IMR-90 (cell line): ENCODE data around the gene PCNX2. TPM values are rescaled to one million over a fixed set of nuclear protein-coding genes. Genes with fewer than 3 reads are reported as not detected.

Experiments
- ATAC-seq: fragments of 200-7000 bp; cut with Tn5 transposase; 2 replicates; pipeline ENCODE4 v1.9.1; 2020; ENCODE audit warnings: low read depth, mild to moderate bottlenecking, moderate library complexity
- BruUV-seq: library from RNA; stranded (reverse); fragments of 400-500 nt; replicated peaks from 2 replicates; lab custom pipeline; 2021; lab: Mats Ljungman, UMichigan
- CTCF ChIA-PET: fragments of 300-600 bp; formaldehyde crosslinking; extraction: SDS; loops from one replicate; lab custom pipeline; 2021; ENCODE audit warnings: antibody characterized with exemption; lab: Yijun Ruan, JAX
- POLR2A ChIA-PET: fragments of 300-600 bp; sonication (Branson Sonifier 250); formaldehyde crosslinking; loops from one replicate; lab custom pipeline; 2022; ENCODE audit warnings: antibody characterized with exemption; ENCODE audit not compliant: unreplicated experiment; lab: Charles Lee
- DNase-seq: peaks from one replicate; pipeline ENCODE4 v3.0.0; 2013
- H2AFZ ChIP-seq: replicated peaks from 2 replicates; pipeline ENCODE3; 2013; ENCODE audit warnings: low read length, mild to moderate bottlenecking; ENCODE audit not compliant: poor library complexity
- H2AK5ac ChIP-seq: 2 replicates; pipeline ENCODE4 v1.6.1; 2013; ENCODE audit warnings: low read depth, low read length, inconsistent platforms
- H2AK9ac ChIP-seq: replicated peaks from 2 replicates; pipeline ENCODE3; 2013; ENCODE audit warnings: mild to moderate bottlenecking, low read depth, low read length, moderate library complexity; ENCODE audit not compliant: poor library complexity
- H2BK120ac ChIP-seq: 2 replicates; pipeline ENCODE4 v1.6.1; 2013; ENCODE audit warnings: low read depth, low read length, inconsistent platforms
- H2BK15ac ChIP-seq: 3 replicates; pipeline ENCODE4 v1.6.1; 2013; ENCODE audit warnings: low read depth, low read length, inconsistent platforms
- H2BK20ac ChIP-seq: 2 replicates; pipeline ENCODE4 v1.6.1; 2013; ENCODE audit warnings: low read depth, mild to moderate bottlenecking, inconsistent platforms, low read length, moderate library complexity
- H2BK5ac ChIP-seq: 2 replicates; pipeline ENCODE4 v1.6.1; 2013; ENCODE audit warnings: mild to moderate bottlenecking, low read depth, low read length, inconsistent platforms; ENCODE audit not compliant: poor library complexity, severe bottlenecking
- H3K14ac ChIP-seq: replicated peaks from 2 replicates; pipeline ENCODE4 v1.6.1; 2013; ENCODE audit warnings: low read depth, low read length, inconsistent platforms
- H3K18ac ChIP-seq: 2 replicates; pipeline ENCODE4 v1.6.1; 2013; ENCODE audit warnings: low read depth, low read length, control low read depth
- H3K23ac ChIP-seq: 2 replicates; pipeline ENCODE4 v1.6.1; 2013; ENCODE audit warnings: low read depth, low read length, inconsistent platforms
- H3K27ac ChIP-seq: 2 replicates; pipeline ENCODE4 v1.5.1; 2013; ENCODE audit warnings: mild to moderate bottlenecking, control low read depth, low read length; ENCODE audit not compliant: insufficient read depth
- H3K27me3 ChIP-seq: 2 replicates; pipeline ENCODE4 v1.6.1; 2013; ENCODE audit warnings: low read length; ENCODE audit not compliant: control insufficient read depth, insufficient read depth
- H3K36me3 ChIP-seq: 2 replicates; pipeline ENCODE4 v1.6.1; 2013; ENCODE audit warnings: low read length, mixed read lengths; ENCODE audit not compliant: control insufficient read depth, insufficient read depth
- H3K4ac ChIP-seq: 2 replicates; pipeline ENCODE4 v1.6.1; 2013; ENCODE audit warnings: low read depth, low read length, inconsistent platforms
- H3K4me1 ChIP-seq: 2 replicates; pipeline ENCODE4 v1.6.1; 2013; ENCODE audit warnings: low read length, mixed read lengths; ENCODE audit not compliant: control insufficient read depth, insufficient read depth
- H3K4me2 ChIP-seq: 2 replicates; pipeline ENCODE4 v1.6.1; 2013; ENCODE audit warnings: low read depth, mild to moderate bottlenecking, control low read depth, low read length, moderate library complexity
- H3K4me3 ChIP-seq: 2 replicates; pipeline ENCODE4 v1.5.1; 2013; ENCODE audit warnings: low read depth, mild to moderate bottlenecking, control low read depth, low read length, moderate library complexity; ENCODE audit not compliant: insufficient read depth
- H3K56ac ChIP-seq: 2 replicates; pipeline ENCODE4 v1.6.1; 2013; ENCODE audit warnings: low read length, inconsistent platforms; ENCODE audit not compliant: insufficient read depth; ENCODE audit errors: extremely low read depth
- H3K79me1 ChIP-seq, 2 experiments: 2 replicates each; pipeline ENCODE4 v1.6.1; 2013; ENCODE audit warnings: low read length in 2 of 2, inconsistent platforms in 1 of 2, low read depth in 1 of 2
- H3K9ac ChIP-seq: 2 replicates; pipeline ENCODE4 v1.6.1; 2013; ENCODE audit warnings: low read depth, low read length, control low read depth
- H3K9me1 ChIP-seq: 2 replicates; pipeline ENCODE4 v1.6.1; 2013; ENCODE audit warnings: low read length, inconsistent platforms; ENCODE audit not compliant: insufficient read depth
- H3K9me3 ChIP-seq: 2 replicates; pipeline ENCODE4 v1.6.1; 2013; ENCODE audit warnings: low read length; ENCODE audit not compliant: control insufficient read depth, insufficient read depth
- H4K20me1 ChIP-seq: 2 replicates; pipeline ENCODE4 v1.6.1; 2013; ENCODE audit warnings: low read length, inconsistent platforms; ENCODE audit not compliant: insufficient read depth
- H4K5ac ChIP-seq: 2 replicates; pipeline ENCODE4 v1.6.1; 2013; ENCODE audit warnings: mild to moderate bottlenecking, low read depth, low read length, control low read depth
- H4K8ac ChIP-seq, 2 experiments: 2 replicates each; pipeline ENCODE4 v1.6.1; 2013; ENCODE audit warnings: low read depth in 2 of 2, low read length in 2 of 2, control low read depth in 1 of 2, inconsistent platforms in 1 of 2
- H4K91ac ChIP-seq: 2 replicates; pipeline ENCODE4 v1.6.1; 2013; ENCODE audit warnings: low read depth, low read length, inconsistent platforms; ENCODE audit not compliant: insufficient read depth
- BHLHE40 ChIP-seq: fragments of 150-350 bp; IDR thresholded peaks from 2 replicates; pipeline ENCODE4 v1.6.1; 2016; ENCODE audit warnings: mild to moderate bottlenecking, low read depth, low read length
- CHD1 ChIP-seq: IDR thresholded peaks from 2 replicates; pipeline ENCODE4 v1.6.1; 2012; ENCODE audit warnings: low read depth, low read length, improper control_type of control experiment
- NFE2L2 ChIP-seq: fragments of 150-350 bp; IDR thresholded peaks from 2 replicates; pipeline ENCODE4 v1.6.1; 2016; ENCODE audit warnings: low read depth, mild to moderate bottlenecking, low read length
- RCOR1 ChIP-seq: IDR thresholded peaks from 2 replicates; pipeline ENCODE4 v1.6.1; 2012; ENCODE audit warnings: mild to moderate bottlenecking, low read length, improper control_type of control experiment; ENCODE audit not compliant: insufficient replicate concordance
- RFX5 ChIP-seq: IDR thresholded peaks from 2 replicates; pipeline ENCODE4 v1.8.0; 2012; ENCODE audit warnings: low read depth, mild to moderate bottlenecking, low read length, moderate library complexity
- SMC3 ChIP-seq: fragments of 150-350 bp; IDR thresholded peaks from 2 replicates; pipeline ENCODE4 v1.6.1; 2016; ENCODE audit warnings: low read depth, mild to moderate bottlenecking, antibody characterized with exemption, low read length, moderate library complexity
- whole genome bisulfite sequencing, 2 experiments: methylation state at CpG; one replicate each; pipeline versions ENCODE4 v1.1.5 to v1.1.7; 2013; ENCODE audit warnings: missing lambda C conversion rate in 2 of 2; ENCODE audit not compliant: insufficient read length in 1 of 2; ENCODE audit errors: extremely low coverage in 2 of 2; 5-methylcytosine and 5-hydroxymethylcytosine counted together
- dilution Hi-C: fragments of 300-500 bp; cut with HindIII; formaldehyde crosslinking; loops from one replicate; pipeline ENCODE4 v1.14.3; 2018; ENCODE audit warnings: low sequenced_read_pairs; ENCODE audit not compliant: unreplicated experiment
- in situ Hi-C: fragments of 300-500 bp; cut with MboI; formaldehyde crosslinking; loops from 3 replicates; pipeline ENCODE4 v1.14.3; 2019; ENCODE audit warnings: low sequenced_read_pairs, inconsistent platforms, mixed read lengths
- intact Hi-C: fragments of 100-400 bp; cut with micrococcal nuclease; formaldehyde crosslinking; loops from 2 replicates; pipeline ENCODE4 v1.10.0; 2022
- polyA plus RNA-seq, 3 experiments: library from polyadenylated mRNA; depleted of rRNA; stranded (reverse); fragments of >200 nt; gene quantifications; 2 replicates each; pipeline ENCODE4 v1.2.3, GENCODE V29; 2012; ENCODE audit warnings: low replicate concordance in 1 of 3
- total RNA-seq: library from RNA; depleted of rRNA; stranded (reverse); fragments of >200 nt; gene quantifications from 2 replicates; pipeline ENCODE4 v1.2.3, GENCODE V29; 2012
- TF ChIP-seq, protein P1 (sequence below): fragments of 150-350 bp; IDR thresholded peaks from 2 replicates; pipeline ENCODE4 v1.6.1; 2016; ENCODE audit warnings: low read depth, mild to moderate bottlenecking, low read length, moderate library complexity, borderline replicate concordance
- TF ChIP-seq, protein P2 (sequence below): fragments of 150-350 bp; IDR thresholded peaks from 2 replicates; pipeline ENCODE4 v1.6.1; 2017; ENCODE audit warnings: mild to moderate bottlenecking, antibody characterized with exemption, low read length, low read depth

Gene PCNX2
- total and polyA plus RNA-seq, 2 of the 4 experiments (the other 2 are of a cell fraction), result 15.9 to 22.6 TPM

DNA sequence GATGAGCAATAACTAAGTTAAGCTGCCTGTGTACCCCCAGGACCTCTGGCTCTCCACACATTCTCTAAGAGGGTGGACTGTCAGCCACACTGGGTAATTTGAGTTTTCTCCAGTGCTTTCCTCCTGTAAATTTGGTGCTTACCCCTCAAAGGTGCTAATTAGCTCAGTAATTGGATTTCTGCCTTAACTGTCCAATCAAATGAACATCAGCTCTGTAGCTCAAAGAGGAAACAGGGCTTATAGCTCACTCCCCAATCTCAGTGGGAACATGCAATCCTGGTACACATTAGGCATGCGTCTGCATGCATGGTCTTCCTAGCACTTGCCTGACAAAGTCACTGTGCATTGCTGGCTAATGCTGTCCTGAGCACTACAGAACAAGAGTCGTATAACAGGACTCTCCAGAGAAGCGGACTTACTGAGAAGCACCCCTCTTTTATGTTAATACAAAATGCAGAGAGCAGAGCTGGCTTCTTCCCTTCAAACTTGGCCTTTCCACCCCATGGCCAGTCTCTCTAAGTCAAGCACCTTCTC lies 235.0 kb downstream of the PCNX2 start:
- WGBS, 2 experiments, result 100% methylated on average over 1 of the region's 3 CpGs; no CpG with 5 or more reads in 1 of the 2 experiments
- peak overlapping the region; percentile 58; the same call in 1 of the 2 replicates for H2AK5ac ChIP-seq
- H2BK5ac ChIP-seq, result no peak overlapping the region
- no peaks in the 10 kb centered on the region for H3K36me3 ChIP-seq
- no peaks in the 10 kb centered on the region for H4K20me1 ChIP-seq
- H2AFZ ChIP-seq, result no peak overlapping the region
- no peak overlapping the region for H3K4ac ChIP-seq
- H3K27ac ChIP-seq, result no peak overlapping the region
- POLR2A ChIA-PET, result no interaction called here
- H3K4me2 ChIP-seq, result no peak overlapping the region
- dilution Hi-C loops (no loop called here), in situ Hi-C loops (no loop called here), intact Hi-C loops (no loop called here)
- H2AK9ac ChIP-seq, result no peak overlapping the region
- H3K4me1 ChIP-seq, result peaks cover 6% of the 10 kb centered on the region; the same call in 1 of the 2 replicates
- no peak overlapping the region for H3K14ac ChIP-seq
- H3K23ac ChIP-seq, result no peak overlapping the region
- CTCF ChIA-PET, result no interaction called here
- H3K18ac ChIP-seq, result peak overlapping the region; percentile 16; the same call in 1 of the 2 replicates
- H2BK120ac ChIP-seq, result no peak overlapping the region
- no peak overlapping the region for H2BK15ac ChIP-seq
- no peak overlapping the region for H3K9ac ChIP-seq
- H4K8ac ChIP-seq, result no peak overlapping the region
- no peaks in the 10 kb centered on the region; the same call in 1 of the 2 replicates for H3K9me3 ChIP-seq
- no peak overlapping the region for H3K4me3 ChIP-seq
- peak overlapping the region; percentile 6; the same call in 1 of the 2 replicates for H4K5ac ChIP-seq
- 0 out of 2 replicates have a peak overlapping the region, but pooled peaks have one; percentile 20 for H2BK20ac ChIP-seq
- H4K91ac ChIP-seq, result no peak overlapping the region
- H3K79me1 ChIP-seq, result no peaks in the 10 kb centered on the region
- no TSS peak for BruUV-seq
- H3K56ac ChIP-seq, result no peak overlapping the region
- no peak for ATAC-seq
- peaks cover 2% of the 10 kb centered on the region; the same call in 1 of the 2 replicates for H3K27me3 ChIP-seq
- no peak for DNase-seq
- H3K9me1 ChIP-seq, result peaks cover 5% of the 10 kb centered on the region; the same call in 1 of the 2 replicates
- TF ChIP-seq CHD1 (no peak), RCOR1 (no peak), NFE2L2 (no peak), SMC3 (no peak), BHLHE40 (no peak), RFX5 (no peak)
- TF ChIP-seq, protein P1, sequence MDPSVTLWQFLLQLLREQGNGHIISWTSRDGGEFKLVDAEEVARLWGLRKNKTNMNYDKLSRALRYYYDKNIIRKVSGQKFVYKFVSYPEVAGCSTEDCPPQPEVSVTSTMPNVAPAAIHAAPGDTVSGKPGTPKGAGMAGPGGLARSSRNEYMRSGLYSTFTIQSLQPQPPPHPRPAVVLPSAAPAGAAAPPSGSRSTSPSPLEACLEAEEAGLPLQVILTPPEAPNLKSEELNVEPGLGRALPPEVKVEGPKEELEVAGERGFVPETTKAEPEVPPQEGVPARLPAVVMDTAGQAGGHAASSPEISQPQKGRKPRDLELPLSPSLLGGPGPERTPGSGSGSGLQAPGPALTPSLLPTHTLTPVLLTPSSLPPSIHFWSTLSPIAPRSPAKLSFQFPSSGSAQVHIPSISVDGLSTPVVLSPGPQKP, result no peak
- TF ChIP-seq, protein P2, sequence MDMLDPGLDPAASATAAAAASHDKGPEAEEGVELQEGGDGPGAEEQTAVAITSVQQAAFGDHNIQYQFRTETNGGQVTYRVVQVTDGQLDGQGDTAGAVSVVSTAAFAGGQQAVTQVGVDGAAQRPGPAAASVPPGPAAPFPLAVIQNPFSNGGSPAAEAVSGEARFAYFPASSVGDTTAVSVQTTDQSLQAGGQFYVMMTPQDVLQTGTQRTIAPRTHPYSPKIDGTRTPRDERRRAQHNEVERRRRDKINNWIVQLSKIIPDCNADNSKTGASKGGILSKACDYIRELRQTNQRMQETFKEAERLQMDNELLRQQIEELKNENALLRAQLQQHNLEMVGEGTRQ, result no peak
